ENCODE data around the gene CHCHD3. TPM values are rescaled to one million over a fixed set of nuclear protein-coding genes. Genes with fewer than 3 reads are reported as not detected.

CHCHD3 gene
- total and polyA plus RNA-seq, 2 of the 4 experiments (the other 2 are of a cell fraction) = 56.9 to 141 TPM

DNA sequence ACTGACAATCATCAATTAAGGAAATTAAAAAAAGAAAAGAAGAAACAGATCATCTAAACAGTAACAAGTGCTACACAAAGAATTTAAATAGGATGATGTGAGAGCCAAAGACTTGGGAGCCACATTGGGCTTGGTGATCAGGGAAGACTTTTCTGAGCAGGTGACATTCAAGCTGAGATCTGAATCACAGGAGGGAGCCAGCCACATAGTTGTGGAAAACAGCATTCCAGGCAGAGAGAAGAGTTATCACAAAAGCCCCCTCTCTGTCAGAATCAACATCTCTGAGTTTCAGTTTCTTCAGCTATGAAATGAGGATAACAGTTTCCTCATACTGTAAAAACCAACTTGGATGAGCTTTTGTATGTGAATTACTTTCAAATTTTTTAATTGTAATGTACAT is 336.4 kb downstream of the CHCHD3 start:
- intact Hi-C loops (cut with micrococcal nuclease) = no loop called here
- BruUV-seq (replicated peaks) = no TSS peak
- ATAC-seq (ENCODE audit: low read depth) (no peak), DNase-seq (no peak)
- Histone ChIP-seq H3K79me1 (ENCODE audit: low read depth in 1 of 2, low read length in 2 of 2) (no peaks in the 10 kb centered on the region), H3K4me1 (ENCODE audit: control insufficient read depth, insufficient read depth, low read length) (peaks cover 2% of the 10 kb centered on the region; the same call in 1 of the 2 replicates), H3K9me3 (ENCODE audit: control insufficient read depth, insufficient read depth, low read length) (peaks cover 12% of the 10 kb centered on the region; the same call in 1 of the 2 replicates), H3K27ac (ENCODE audit: insufficient read depth, low read length) (no peak overlapping the region), H3K4me2 (ENCODE audit: low read depth, low read length) (no peak overlapping the region), H3K4me3 (ENCODE audit: insufficient read depth, low read depth, low read length) (no peak overlapping the region), H4K20me1 (ENCODE audit: insufficient read depth, low read length) (no peaks in the 10 kb centered on the region), H3K4ac (ENCODE audit: low read depth, low read length) (no peak overlapping the region), H4K91ac (ENCODE audit: insufficient read depth, low read depth, low read length) (no peak overlapping the region), H2BK120ac (ENCODE audit: low read depth, low read length) (no peak overlapping the region), H2BK5ac (ENCODE audit: low read depth, low read length, poor library complexity, severe bottlenecking) (no peak overlapping the region), H2BK15ac (ENCODE audit: low read depth, low read length) (no peak overlapping the region), H2AK5ac (ENCODE audit: low read depth, low read length) (no peak overlapping the region), H2AFZ (replicated peaks; ENCODE audit: low read length, poor library complexity) (no peak overlapping the region), H3K23ac (ENCODE audit: low read depth, low read length) (no peak overlapping the region), H3K18ac (ENCODE audit: low read depth, low read length) (no peak overlapping the region), H3K27me3 (ENCODE audit: control insufficient read depth, insufficient read depth, low read length) (peaks cover 18% of the 10 kb centered on the region), H2BK20ac (ENCODE audit: low read depth, low read length) (no peak overlapping the region), H3K56ac (ENCODE audit: extremely low read depth, insufficient read depth, low read length) (no peak overlapping the region), H4K8ac (ENCODE audit: low read depth in 2 of 2, low read length in 2 of 2) (no peak overlapping the region), H3K9me1 (ENCODE audit: insufficient read depth, low read length) (no peaks in the 10 kb centered on the region), H3K36me3 (ENCODE audit: control insufficient read depth, insufficient read depth, low read length) (no peaks in the 10 kb centered on the region), H3K9ac (ENCODE audit: low read depth, low read length) (no peak overlapping the region), H3K14ac (replicated peaks; ENCODE audit: low read depth, low read length) (no peak overlapping the region), H2AK9ac (replicated peaks; ENCODE audit: low read depth, low read length, poor library complexity) (no peak overlapping the region), H4K5ac (ENCODE audit: low read depth, low read length) (no peak overlapping the region)
- dilution Hi-C loops (cut with HindIII; ENCODE audit: low sequenced_read_pairs, unreplicated experiment) = no loop called here
- ChIA-PET CTCF (interaction anchor here (1.1 kb wide), 1 partner anchor 12 kb away, joined by 3 read pairs; no protein-coding TSS in a partner anchor), POLR2A (ENCODE audit: unreplicated experiment) (no interaction called here)
- no peak for TF ChIP-seq MXI1 (IDR thresholded peaks at IDR 0.05; ENCODE audit: borderline replicate concordance, low read depth, low read length)
- no peak for TF ChIP-seq SMC3 (IDR thresholded peaks at IDR 0.05; ENCODE audit: low read depth, low read length)
- no peak for TF ChIP-seq FOS (IDR thresholded peaks at IDR 0.05; ENCODE audit: low read depth, low read length)
- no peak for TF ChIP-seq BHLHE40 (IDR thresholded peaks at IDR 0.05; ENCODE audit: low read depth, low read length)
- in situ Hi-C loops (cut with MboI; ENCODE audit: low sequenced_read_pairs) = no loop called here
